ENCODE measurements around the gene TYMP.
A peak's percentile ranks its signal among the peaks of the same experiment; 100 is the strongest.

TYMP gene

DNA sequence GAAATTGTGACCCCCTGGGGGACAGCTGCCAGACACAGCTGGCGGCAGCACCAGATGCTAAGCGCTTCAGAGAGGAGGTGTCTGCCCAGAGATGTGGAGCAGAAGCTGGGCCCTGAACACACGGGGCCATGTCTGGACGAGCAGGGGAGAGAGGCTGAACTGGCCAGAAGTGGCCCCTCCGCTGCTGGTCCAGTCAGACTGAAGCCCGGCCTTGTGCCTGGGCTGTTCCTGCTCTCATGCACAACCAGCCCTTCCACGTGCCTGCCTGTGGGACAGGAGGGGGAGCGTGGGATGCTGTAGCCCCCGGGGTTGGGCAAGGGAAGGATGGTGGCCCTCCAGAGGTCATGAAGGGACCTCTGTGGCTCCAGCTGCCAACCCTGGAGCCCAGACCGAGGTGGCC, 46.7 kb downstream of the TYMP start:
- DNase-seq, result no peak

- DNase-seq, result no peak
Measured at GRCh38 chr22:50482107-50483074, 47.4 kb downstream of the TYMP start.

DNA sequence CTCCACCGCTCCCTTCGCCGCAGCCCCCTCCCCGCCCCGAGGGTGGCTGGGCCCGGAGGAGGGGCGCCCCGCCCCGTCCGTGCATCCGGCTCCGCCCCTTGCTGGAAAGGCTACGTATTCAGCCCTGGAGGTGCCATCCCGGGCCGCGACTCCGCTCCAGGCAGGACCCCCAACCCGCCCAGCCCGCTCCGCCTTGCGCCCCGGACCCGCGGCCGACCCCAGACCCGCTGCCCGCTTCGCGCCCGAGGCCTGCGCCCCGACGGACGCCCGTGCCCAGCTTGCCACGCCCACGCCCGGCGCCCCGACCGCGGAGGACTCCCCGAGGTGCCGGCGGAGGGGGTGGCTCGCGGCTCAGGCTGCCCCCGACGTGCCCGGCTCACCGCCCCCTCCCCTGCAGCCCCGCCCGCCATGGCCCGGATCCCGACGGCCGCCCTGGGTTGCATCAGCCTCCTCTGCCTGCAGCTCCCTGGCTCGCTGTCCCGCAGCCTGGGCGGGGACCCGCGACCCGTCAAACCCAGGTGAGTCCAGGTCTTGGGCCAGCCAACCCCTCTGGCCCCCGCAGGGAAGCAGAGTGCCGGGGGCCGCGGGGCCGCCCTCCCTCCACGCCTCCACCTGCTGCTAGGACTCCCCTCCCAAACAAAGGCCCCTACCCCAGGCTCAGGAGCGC, 48.2 kb downstream of the TYMP start, which contains the start of gene ADM2:
Gene ADM2, plus strand, starts transcription at position 104 of the 667 bp plus-strand sequence. Its CDS starts 305 bp downstream, at position 409.
- no peak for DNase-seq

GRCh38 chr22:50481045-50481439, 48.8 kb downstream of the TYMP start:
- peak; percentile 41 for DNase-seq

DNA sequence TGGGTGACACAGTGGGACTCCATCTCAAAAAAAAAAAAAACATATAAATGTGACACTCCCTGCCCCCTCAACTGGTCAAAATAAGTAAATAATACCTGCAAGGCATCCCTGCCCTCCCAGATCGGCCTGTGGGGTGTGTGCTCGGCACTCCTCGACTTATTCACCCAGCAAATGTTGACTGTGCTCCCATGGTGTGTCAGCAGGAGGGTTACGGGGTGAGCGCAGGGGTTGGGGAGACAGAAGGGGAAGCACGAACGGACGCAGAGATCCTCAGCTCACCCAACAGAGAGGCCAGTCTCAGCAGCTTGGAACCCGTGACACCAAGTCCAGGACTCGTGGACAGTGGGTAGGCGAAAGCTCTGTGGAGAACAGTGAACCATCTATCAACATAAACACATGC, 50.1 kb downstream of the TYMP start:
- DNase-seq, result no peak

DNA sequence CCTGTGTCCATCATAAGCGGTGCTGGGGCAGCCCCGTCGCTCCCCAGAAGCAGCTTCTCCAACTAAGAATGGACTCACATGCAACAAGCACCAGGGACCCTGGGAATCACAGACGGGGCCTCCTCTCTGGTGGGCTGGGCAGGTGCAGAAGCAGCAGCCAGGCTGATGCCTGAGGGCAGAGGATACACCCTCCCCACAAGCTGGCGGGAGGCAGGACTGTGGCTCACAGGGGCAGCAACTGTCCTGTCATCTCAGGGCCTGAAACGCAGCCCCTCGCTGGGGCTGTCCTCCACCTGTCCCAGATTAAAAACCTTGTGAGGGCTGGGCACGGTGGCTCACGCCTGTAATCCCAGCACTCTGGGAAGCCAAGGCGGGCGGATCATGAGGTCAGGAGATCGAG, 51.9 kb downstream of the TYMP start:
- DNase-seq, result no peak

DNA sequence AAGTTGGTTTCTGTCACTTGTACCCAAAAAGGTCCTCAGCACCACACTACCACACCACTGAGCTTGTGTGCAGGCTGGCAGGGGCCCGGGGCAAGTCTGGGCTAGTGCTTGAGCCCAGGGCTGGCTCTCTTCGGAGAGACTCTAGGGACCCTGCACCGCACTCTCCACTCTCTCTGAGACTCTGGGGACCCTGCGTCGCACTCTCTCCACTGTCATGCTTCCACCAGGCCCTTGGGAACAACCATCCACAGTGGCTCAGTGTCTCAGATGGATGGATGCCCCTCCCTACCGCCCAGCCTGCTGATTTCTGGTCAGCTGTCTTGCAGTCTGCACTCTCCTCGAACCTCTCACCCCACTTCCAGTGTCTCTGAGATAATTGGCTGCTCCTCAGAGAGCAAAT, 52.9 kb downstream of the TYMP start:
- no peak for DNase-seq

Data from right kidney (tissue), 1 donor.